ENCODE measurements around the gene STRADA. TPM values are rescaled to one million over a fixed set of nuclear protein-coding genes. Genes with fewer than 3 reads are reported as not detected.

STRADA gene
- polyA plus RNA-seq, 3 donors, result 12.5 to 51.9 (median 19.8) TPM

DNA sequence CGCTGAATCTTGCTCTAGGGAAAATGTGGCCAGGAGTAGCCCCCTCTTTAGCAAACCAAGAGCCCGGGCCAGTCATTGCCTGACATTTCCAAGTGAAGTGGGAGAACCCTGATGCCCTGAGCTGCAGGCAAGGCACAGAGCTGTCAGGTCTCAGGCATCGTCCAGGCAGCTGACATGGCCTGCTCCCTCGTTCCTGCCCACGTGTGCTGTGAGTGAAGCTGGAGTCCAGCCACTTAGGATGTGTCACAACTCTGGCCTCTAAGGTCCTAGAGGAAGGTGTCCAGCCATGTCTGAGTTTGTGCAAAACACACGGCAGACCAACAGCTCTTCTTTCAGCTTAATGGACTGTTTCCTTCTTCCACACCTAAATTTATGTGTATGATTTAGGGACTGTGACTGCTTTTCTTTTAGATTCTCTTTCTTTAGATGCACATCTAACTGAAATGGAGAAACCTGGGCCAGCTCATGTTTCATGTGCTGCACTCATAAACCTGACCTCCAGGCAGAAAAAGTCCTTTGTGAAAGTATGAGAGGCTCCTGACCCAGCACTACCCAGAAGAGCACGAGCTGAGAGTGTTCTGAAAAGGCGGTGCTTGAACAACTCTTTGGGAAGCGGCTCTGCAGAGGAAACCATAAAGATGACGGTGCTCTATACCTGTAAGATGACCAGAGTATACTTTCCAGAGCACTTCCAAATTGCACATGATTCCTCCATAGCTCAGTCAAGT is 26.9 kb downstream of the STRADA start:
- intact Hi-C loops (cut with micrococcal nuclease), result no loop called here
- no peaks in the 10 kb centered on the region for H4K20me1 ChIP-seq (ENCODE audit: insufficient read depth, low read length)
- no peak overlapping the region for H3K4me2 ChIP-seq (replicated peaks; ENCODE audit: extremely low read depth, low read length, poor library complexity, severe bottlenecking)
- no peaks in the 10 kb centered on the region for H3K79me2 ChIP-seq (ENCODE audit: insufficient read depth, low read length)
- H3K27ac ChIP-seq (ENCODE audit: low read depth in 1 of 2, low read length in 2 of 2), result no peak overlapping the region
- Mint-ChIP-seq H3K36me3 (peaks cover 60 to 79% of the 10 kb centered on the region in 2 donors), H3K4me1 (no peaks in the 10 kb centered on the region), H3K27me3 (ENCODE audit: low read depth in 3 of 3) (no peaks in the 10 kb centered on the region), H3K9me3 (no peaks in the 10 kb centered on the region), H3K27ac (peak overlapping the region in 2 of 7 donors; percentile 26 to 28), H3K4me3 (no peak overlapping the region)
- H3K9ac ChIP-seq (ENCODE audit: insufficient read depth, low read length, poor library complexity, severe bottlenecking), result no peak overlapping the region
- no peaks in the 10 kb centered on the region for H3K9me3 ChIP-seq (replicated peaks in 1 of 2; ENCODE audit: control insufficient read depth in 1 of 2, insufficient read depth in 1 of 2, low read length in 2 of 2)
- no peak for TF ChIP-seq CTCF (IDR thresholded peaks at IDR 0.05)
- H3K27me3 ChIP-seq (ENCODE audit: control insufficient read depth in 2 of 2, insufficient read depth in 2 of 2, low read length in 2 of 2), result no peaks in the 10 kb centered on the region
- no peak for DNase-seq
- no peak overlapping the region for H3K4me3 ChIP-seq (replicated peaks in 1 of 3; ENCODE audit: low read depth in 2 of 3, low read length in 3 of 3)
- peaks cover 36 to 86% of the 10 kb centered on the region in 2 donors for H3K36me3 ChIP-seq (replicated peaks in 1 of 2; ENCODE audit: control insufficient read depth in 1 of 2, insufficient read depth in 2 of 2, low read length in 2 of 2)
- no peak overlapping the region for H2AFZ ChIP-seq (ENCODE audit: insufficient read depth, low read depth, low read length, poor library complexity, severe bottlenecking)
- WGBS (ENCODE audit: insufficient coverage), result 96% methylated on average over 7 of the region's 10 CpGs
- no peaks in the 10 kb centered on the region for H3K4me1 ChIP-seq (ENCODE audit: control insufficient read depth in 1 of 2, insufficient read depth in 2 of 2, low read length in 2 of 2)

DNA sequence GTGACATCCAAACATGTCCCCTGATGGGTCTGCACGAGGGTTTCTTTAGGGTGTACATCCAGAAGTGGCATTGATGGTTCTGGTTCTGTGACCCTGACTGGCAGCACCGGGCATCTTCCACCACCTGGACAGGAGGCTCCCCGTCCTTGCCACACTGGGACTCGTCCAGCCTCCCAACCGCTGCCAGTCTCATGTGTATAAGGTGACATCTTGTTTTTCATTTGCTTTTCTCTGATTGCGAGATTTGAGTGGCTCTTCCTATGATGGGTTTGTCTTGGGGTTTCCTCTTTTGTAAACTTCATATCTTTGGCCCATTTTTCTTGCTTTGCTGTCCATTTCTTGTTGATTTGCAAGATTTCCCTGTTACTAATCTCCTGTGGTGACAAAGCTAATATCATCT is 32.5 kb downstream of the STRADA start:
- H3K27ac ChIP-seq (ENCODE audit: low read depth in 1 of 2, low read length in 2 of 2), result no peak overlapping the region
- intact Hi-C loops (cut with micrococcal nuclease), result no loop called here
- H3K4me3 ChIP-seq (replicated peaks in 1 of 3; ENCODE audit: low read depth in 2 of 3, low read length in 3 of 3), result no peak overlapping the region
- no peaks in the 10 kb centered on the region for H3K9me3 Mint-ChIP-seq
- no peaks in the 10 kb centered on the region for H3K27me3 Mint-ChIP-seq (ENCODE audit: low read depth in 3 of 3)
- peaks cover 4 to 8% of the 10 kb centered on the region in 2 donors for H3K4me1 ChIP-seq (ENCODE audit: control insufficient read depth in 1 of 2, insufficient read depth in 2 of 2, low read length in 2 of 2)
- H3K79me2 ChIP-seq (ENCODE audit: insufficient read depth, low read length), result no peaks in the 10 kb centered on the region
- H4K20me1 ChIP-seq (ENCODE audit: insufficient read depth, low read length), result peaks cover 26% of the 10 kb centered on the region
- H3K36me3 Mint-ChIP-seq, result peaks cover 61 to 80% of the 10 kb centered on the region in 2 donors
- peaks cover 41 to 88% of the 10 kb centered on the region in 2 donors for H3K36me3 ChIP-seq (replicated peaks in 1 of 2; ENCODE audit: control insufficient read depth in 1 of 2, insufficient read depth in 2 of 2, low read length in 2 of 2)
- no peaks in the 10 kb centered on the region for H3K27me3 ChIP-seq (ENCODE audit: control insufficient read depth in 2 of 2, insufficient read depth in 2 of 2, low read length in 2 of 2)
- no peak overlapping the region for H3K4me3 Mint-ChIP-seq
- no peaks in the 10 kb centered on the region for H3K9me3 ChIP-seq (replicated peaks in 1 of 2; ENCODE audit: control insufficient read depth in 1 of 2, insufficient read depth in 1 of 2, low read length in 2 of 2)
- no peak for DNase-seq
- WGBS (ENCODE audit: insufficient coverage), result 100% methylated on average over 2 of the region's 6 CpGs
- H3K9ac ChIP-seq (ENCODE audit: insufficient read depth, low read length, poor library complexity, severe bottlenecking), result no peak overlapping the region
- no peak overlapping the region for H3K4me2 ChIP-seq (replicated peaks; ENCODE audit: extremely low read depth, low read length, poor library complexity, severe bottlenecking)
- TF ChIP-seq CTCF (IDR thresholded peaks at IDR 0.05), result no peak
- H3K27ac Mint-ChIP-seq, result peak overlapping the region in 2 of 7 donors; percentile 29 to 50
- no peak overlapping the region for H2AFZ ChIP-seq (ENCODE audit: insufficient read depth, low read depth, low read length, poor library complexity, severe bottlenecking)
- H3K4me1 Mint-ChIP-seq, result peaks cover 15% of the 10 kb centered on the region
